Measurements from ENCODE around the gene RIN3. TPM values are rescaled to one million over a fixed set of nuclear protein-coding genes. Genes with fewer than 3 reads are reported as not detected.

Gene RIN3
- total and polyA plus RNA-seq, 10 of the 15 experiments (the other 5 are each of a cell fraction or from before 2014, with no cell fraction given) = 0.91 to 23.3 (median 6.3) TPM

GRCh38 chr14:92599811-92600210, 86.2 kb downstream of the RIN3 start:
- Histone ChIP-seq H3K4me2 (ENCODE audit: control insufficient read depth, insufficient read depth) (no peak overlapping the region), H3K36me3 (ENCODE audit: control insufficient read depth in 2 of 2, insufficient read depth in 2 of 2, low read length in 1 of 2) (no peaks in the 10 kb centered on the region), H3K27ac (ENCODE audit: control insufficient read depth, insufficient read depth) (no peak overlapping the region), H3K9ac (ENCODE audit: control insufficient read depth, insufficient read depth, low read length) (no peak overlapping the region), H2AFZ (ENCODE audit: control insufficient read depth, low read depth, low read length) (no peak overlapping the region), H3K9me3 (replicated peaks; ENCODE audit: control insufficient read depth, insufficient read depth, low read length) (no peaks in the 10 kb centered on the region; the same call in 2 of the 3 replicates), H3K79me2 (ENCODE audit: control insufficient read depth, insufficient read depth, low read length) (no peaks in the 10 kb centered on the region), H3K27me3 (replicated peaks in 1 of 2; ENCODE audit: control insufficient read depth in 2 of 2, insufficient read depth in 2 of 2, low read length in 1 of 2) (no peaks in the 10 kb centered on the region), H3K4me3 (no peak overlapping the region), H4K20me1 (ENCODE audit: control insufficient read depth, insufficient read depth) (no peaks in the 10 kb centered on the region), H3K4me1 (ENCODE audit: control insufficient read depth, insufficient read depth, low read length) (no peaks in the 10 kb centered on the region; the same call in 1 of the 2 replicates)
- RAD21 ChIA-PET (ENCODE audit: unreplicated experiment) = interaction anchor here (1.1 kb wide), 1 partner anchor 90 kb away, joined by 3 read pairs; no protein-coding TSS in a partner anchor
- intact Hi-C loops (cut with micrococcal nuclease; ENCODE audit: unreplicated experiment) (no loop called here), in situ Hi-C loops (cut with MboI) (no loop called here)
- BruUV-seq (replicated peaks) = no TSS peak
- ATAC-seq (no peak), FAIRE-seq (no peak), DNase-seq (ENCODE audit: low read depth, low spot score) (no peak)
- POLR2A ChIA-PET = interaction anchor here (1.0 kb wide), 1 partner anchor 22 kb away, joined by 3 read pairs; no protein-coding TSS in a partner anchor
- SMC1A ChIA-PET (ENCODE audit: uncharacterized antibody, unreplicated experiment) = interaction anchor here (0.9 to 1.4 kb wide), 5 partner anchors 11 to 81 kb away, joined by 3 to 7 read pairs (median 4); no protein-coding TSS in a partner anchor
- 98% methylated on average over 3 of the region's 3 CpGs for WGBS (ENCODE audit: insufficient coverage, insufficient replicate concordance, low lambda C conversion rate, missing lambda C conversion rate)
- CTCF ChIA-PET = interaction anchor here (1.4 to 4.3 kb wide), 3 partner anchors 10 to 14 kb away, joined by 5 to 23 read pairs (median 19); no protein-coding TSS in a partner anchor
- TF ChIP-seq TCF12 (IDR thresholded peaks at IDR 0.05; ENCODE audit: low read depth, low read length) = no peak
- no peak for TF ChIP-seq ESRRA (IDR thresholded peaks at IDR 0.05; ENCODE audit: low read length)
- no peak for TF ChIP-seq TCF7 (IDR thresholded peaks at IDR 0.05; ENCODE audit: borderline replicate concordance)
- no peak for TF ChIP-seq PAX5 (IDR thresholded peaks at IDR 0.05; ENCODE audit: borderline replicate concordance, low read depth, low read length)
- TF ChIP-seq, protein P1, sequence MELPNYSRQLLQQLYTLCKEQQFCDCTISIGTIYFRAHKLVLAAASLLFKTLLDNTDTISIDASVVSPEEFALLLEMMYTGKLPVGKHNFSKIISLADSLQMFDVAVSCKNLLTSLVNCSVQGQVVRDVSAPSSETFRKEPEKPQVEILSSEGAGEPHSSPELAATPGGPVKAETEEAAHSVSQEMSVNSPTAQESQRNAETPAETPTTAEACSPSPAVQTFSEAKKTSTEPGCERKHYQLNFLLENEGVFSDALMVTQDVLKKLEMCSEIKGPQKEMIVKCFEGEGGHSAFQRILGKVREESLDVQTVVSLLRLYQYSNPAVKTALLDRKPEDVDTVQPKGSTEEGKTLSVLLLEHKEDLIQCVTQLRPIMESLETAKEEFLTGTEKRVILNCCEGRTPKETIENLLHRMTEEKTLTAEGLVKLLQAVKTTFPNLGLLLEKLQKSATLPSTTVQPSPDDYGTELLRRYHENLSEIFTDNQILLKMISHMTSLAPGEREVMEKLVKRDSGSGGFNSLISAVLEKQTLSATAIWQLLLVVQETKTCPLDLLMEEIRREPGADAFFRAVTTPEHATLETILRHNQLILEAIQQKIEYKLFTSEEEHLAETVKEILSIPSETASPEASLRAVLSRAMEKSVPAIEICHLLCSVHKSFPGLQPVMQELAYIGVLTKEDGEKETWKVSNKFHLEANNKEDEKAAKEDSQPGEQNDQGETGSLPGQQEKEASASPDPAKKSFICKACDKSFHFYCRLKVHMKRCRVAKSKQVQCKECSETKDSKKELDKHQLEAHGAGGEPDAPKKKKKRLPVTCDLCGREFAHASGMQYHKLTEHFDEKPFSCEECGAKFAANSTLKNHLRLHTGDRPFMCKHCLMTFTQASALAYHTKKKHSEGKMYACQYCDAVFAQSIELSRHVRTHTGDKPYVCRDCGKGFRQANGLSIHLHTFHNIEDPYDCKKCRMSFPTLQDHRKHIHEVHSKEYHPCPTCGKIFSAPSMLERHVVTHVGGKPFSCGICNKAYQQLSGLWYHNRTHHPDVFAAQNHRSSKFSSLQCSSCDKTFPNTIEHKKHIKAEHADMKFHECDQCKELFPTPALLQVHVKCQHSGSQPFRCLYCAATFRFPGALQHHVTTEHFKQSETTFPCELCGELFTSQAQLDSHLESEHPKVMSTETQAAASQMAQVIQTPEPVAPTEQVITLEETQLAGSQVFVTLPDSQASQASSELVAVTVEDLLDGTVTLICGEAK (IDR thresholded peaks at IDR 0.05; ENCODE audit: borderline replicate concordance) = no peak
- TF ChIP-seq BCLAF1 (IDR thresholded peaks at IDR 0.05) = no peak
- TF ChIP-seq EED (IDR thresholded peaks at IDR 0.05; ENCODE audit: low read depth) = no peak
- TF ChIP-seq ZZZ3 (IDR thresholded peaks at IDR 0.05; ENCODE audit: control insufficient read depth, insufficient read length, low read depth) = no peak
- TF ChIP-seq ZNF592 (IDR thresholded peaks at IDR 0.05) = no peak
- no peak for TF ChIP-seq SP1 (IDR thresholded peaks at IDR 0.05; ENCODE audit: low read depth, low read length)
- TF ChIP-seq CEBPB (IDR thresholded peaks at IDR 0.05; ENCODE audit: borderline replicate concordance in 1 of 2, low read depth in 2 of 2, low read length in 2 of 2) = no peak
